NCI-H146 treated with DMSO at 0.1 percent for 48 hours (cell line): ENCODE measurements around the gene IGFBP6.
A peak's percentile ranks its signal among the peaks of the same experiment; 100 is the strongest.

Experiments
- DNase-seq: peaks from one replicate; lab custom pipeline; 2025; ENCODE audit not compliant: unreplicated experiment; lab: John Stamatoyannopoulos, UW

IGFBP6 gene

GRCh38 chr12:53058674-53059433, 38.6 kb upstream of the IGFBP6 start:
- no peak for DNase-seq

- DNase-seq, result no peak
Measured at GRCh38 chr12:53059434-53060063, 37.9 kb upstream of the IGFBP6 start.

GRCh38 chr12:53060064-53060720, 37.3 kb upstream of the IGFBP6 start:
- no peak for DNase-seq

- no peak for DNase-seq
Measured at GRCh38 chr12:53060721-53061276, 36.7 kb upstream of the IGFBP6 start.

- peak; percentile 64 for DNase-seq
Measured at GRCh38 chr12:53061404-53062010, 36.0 kb upstream of the IGFBP6 start.

GRCh38 chr12:53062011-53062961, 35.2 kb upstream of the IGFBP6 start:
- DNase-seq, result no peak

- no peak for DNase-seq
Measured at GRCh38 chr12:53062977-53063707, 34.3 kb upstream of the IGFBP6 start.

GRCh38 chr12:53063708-53064612, 33.5 kb upstream of the IGFBP6 start:
- DNase-seq, result no peak

GRCh38 chr12:53064613-53065436, 32.6 kb upstream of the IGFBP6 start:
- DNase-seq, result no peak

- no peak for DNase-seq
Measured at GRCh38 chr12:53065470-53065869, 32.0 kb upstream of the IGFBP6 start.

- peak; percentile 31 for DNase-seq
Measured at GRCh38 chr12:53065975-53066931, 31.2 kb upstream of the IGFBP6 start.

- no peak for DNase-seq
Measured at GRCh38 chr12:53067074-53067992, 30.1 kb upstream of the IGFBP6 start.

GRCh38 chr12:53067993-53068770, 29.3 kb upstream of the IGFBP6 start:
- no peak for DNase-seq

GRCh38 chr12:53068811-53069585, 28.5 kb upstream of the IGFBP6 start:
- DNase-seq, result no peak
